GM19351 (cell line): ENCODE results near the gene CCN6.
"Not testable (repeated sequence)": the region's sequence is repeated elsewhere in the genome, so short reads cannot be mapped to it uniquely, and the experiment has no call there.

Experiments used
- ATAC-seq: cut with Tn5 transposase; IDR thresholded peaks from one replicate; pipeline ENCODE4 v1.9.1; 2021; ENCODE audit warnings: mild to moderate bottlenecking, moderate library complexity; ENCODE audit not compliant: unreplicated experiment

Gene CCN6

DNA sequence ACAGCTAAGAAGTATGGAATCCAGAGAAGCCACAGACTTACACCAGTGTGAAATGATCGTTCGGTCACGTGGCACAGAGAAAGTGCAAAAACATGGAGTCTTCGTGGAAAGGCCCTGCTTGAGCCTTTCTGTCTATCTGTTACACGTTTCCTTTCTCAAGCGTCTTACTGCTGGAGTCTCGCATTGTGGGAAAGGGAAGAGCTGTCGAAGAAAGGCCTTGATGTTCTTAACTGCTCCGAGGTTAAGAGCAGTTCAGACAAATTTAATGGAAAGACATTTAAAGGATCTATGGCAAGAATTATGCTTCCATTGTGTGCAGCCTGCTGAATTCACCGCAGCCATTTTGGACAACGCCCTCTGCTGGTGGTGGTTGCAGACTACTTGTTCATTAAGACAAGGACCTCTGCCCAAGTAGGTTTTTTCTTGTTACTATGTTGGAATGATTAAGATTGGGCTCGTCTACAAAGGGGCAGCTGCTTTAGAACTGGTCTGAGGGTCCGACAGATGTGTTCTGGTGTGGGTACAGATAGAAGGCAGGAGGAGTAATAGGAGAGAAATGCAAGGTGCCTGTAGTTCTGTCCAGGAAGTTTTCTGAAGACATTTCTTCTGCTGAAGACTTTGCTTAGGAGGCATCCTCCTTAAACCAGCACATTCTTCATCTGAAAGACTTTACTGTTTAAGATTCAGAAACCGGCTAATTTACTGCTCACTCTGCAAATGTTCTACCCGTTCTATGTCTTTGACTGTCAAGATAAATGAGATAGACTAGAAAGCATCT lies 24.7 kb upstream of the CCN6 start:
- peak; percentile 60 for ATAC-seq

DNA sequence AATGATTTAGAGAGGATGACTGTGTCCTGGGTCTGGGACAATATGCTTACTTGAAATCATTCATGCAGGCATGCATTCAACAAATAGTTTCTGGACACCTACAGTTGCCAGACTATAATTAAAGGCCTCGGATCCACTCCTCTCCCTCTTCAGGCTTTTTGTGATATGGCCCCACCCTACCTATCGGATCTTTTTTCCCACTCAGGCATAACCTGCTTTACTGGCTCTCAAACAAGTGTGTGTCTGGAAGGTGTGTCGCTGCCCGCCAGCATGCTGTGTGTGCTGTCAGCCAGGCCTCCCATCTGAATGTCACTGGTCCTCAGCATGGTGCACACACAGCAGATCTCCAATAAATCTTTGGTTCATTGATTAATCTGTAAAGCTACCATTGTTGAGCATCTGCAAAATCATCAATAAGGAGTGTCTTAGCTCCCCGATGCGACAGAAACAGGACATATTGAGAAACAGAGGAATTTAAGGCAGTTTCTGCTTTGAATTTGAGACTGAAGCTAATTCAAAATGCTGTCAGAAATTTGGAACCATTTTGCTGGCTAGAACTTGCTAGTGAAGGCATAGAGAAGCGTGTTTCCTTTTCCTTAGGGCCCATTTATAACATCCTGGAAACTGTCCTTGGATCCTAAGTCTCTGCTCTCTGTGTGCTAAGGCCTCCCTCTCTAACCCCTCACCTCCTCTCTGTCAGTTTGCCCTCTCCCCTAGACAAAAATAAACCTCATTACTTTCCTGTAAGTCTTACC lies 23.5 kb upstream of the CCN6 start:
- no peak for ATAC-seq

DNA sequence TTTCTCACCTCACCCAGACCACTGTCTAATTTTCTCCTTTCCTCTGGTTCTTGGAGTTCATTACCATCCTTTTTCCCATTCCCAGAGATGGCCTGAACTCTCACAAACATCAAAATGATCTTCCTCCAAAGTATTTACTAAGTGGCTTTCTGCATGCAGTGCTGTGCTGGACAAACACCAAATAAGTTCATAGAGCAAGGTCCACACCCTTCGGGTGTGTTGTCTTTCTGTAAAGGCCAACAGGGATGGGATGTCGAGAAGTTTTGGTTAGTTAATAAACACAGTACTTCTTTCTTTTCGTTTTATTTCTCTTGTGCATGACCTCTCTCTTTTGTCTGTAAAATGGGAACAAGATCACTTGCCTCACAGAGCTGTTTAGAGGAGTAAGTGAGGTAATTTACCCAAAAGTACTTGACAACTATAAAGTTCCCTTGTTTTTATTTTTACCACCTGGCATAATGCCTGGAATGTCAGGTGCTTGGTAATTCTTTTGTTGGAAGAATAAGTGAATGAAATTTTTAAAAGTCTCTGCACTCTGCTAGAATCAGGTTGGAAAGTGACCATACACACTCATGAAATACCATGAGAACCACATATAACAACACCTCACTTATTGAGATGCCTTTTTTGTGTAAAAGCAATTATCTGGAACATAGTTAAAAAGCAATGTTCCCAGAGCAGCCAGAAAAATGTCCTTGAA lies 22.8 kb upstream of the CCN6 start:
- no peak for ATAC-seq

DNA sequence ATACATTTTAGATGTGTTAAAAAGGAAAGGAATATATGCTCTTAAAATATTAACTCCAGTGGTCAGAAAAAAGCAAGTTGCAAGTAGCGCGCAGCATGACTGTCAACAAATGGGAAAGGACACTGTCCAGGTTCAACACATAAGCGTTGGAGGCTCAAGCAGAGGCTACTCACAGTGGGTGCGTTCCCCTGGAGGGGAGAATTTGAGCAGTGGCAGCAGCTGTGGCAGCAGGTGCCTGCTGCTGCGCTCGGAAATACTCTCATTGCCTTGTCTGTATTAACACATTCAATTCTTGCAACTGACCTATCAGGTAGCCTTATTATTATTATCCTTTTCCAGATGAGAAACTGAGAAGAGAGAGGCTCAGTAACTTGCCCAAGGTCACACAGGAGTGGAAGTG lies 21.9 kb upstream of the CCN6 start:
- ATAC-seq, result no peak

DNA sequence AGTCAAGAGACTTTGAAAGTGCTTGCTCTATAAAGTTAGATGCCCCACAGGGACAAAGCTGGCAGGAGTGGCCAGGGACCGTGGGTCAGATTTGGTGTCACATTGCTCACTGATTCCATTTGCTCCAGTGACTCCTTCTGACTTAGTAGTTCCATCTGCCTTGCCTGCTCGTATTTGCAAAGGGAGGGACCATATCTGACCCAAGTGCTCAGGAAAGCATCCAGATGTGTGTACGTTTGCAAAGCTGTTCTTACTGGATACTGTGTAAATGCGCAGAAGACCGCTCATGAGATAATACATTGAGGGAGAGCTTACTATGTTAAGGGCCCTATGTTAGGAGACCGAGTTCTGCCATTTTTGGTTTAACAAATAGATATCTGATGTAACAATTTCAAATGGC lies 21.2 kb upstream of the CCN6 start:
- no peak for ATAC-seq

DNA sequence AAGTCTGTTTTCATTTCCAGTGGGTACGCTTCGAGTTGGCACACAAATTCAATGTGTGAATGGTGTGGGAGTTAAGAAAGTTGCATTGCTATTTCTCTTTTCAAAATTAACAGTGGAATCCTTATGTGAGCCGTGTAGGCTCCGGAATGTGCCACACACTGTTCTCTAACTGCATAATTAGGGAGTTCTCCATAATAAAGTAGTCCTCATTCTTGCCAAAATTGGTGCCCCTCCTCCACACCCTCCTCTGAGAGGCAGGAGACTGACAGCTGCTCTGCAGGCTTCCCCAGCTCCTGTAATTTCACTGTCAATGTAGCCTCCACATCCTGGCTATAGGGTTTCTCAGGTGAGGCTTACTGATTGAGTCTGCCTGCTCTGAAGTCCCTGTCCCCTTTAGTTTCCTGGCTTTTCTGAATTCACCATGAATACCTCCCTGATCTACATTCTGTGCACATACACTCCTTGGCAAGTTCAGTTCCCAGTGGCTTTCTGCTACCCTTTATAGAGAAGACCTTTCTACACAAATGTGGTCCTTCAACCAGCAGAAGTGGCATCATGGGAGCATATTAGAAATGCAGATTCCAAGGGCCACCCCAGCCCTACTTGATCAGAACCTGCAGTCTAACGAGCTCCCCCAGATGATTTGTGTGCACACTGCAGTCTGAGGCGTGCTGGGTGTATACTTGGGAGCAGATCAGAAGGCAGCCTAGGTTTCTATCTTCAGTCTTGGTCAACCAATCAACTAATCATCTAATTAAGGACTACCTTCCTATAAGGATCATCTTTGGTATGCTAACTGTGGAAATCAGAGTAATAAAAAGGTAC lies 19.9 kb upstream of the CCN6 start:
- ATAC-seq, result no peak

DNA sequence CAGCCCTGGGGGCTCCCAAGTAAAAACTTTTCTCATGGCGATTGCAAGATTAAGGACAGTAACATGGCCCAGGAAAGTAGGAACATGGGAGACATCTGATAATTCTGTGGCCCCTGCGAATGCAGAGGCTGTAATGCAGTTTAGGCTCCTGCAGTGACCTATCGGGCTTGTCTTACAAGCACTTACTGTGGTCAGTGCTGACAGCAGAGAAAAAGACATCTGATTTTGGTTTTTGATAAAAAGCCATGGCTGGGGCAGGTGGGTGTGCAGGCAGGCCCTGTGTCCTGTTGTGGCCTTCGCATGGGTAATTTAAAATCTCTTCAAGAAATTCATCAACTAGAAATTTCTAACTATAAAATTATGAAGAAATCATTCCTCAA lies 19.3 kb upstream of the CCN6 start:
- no peak for ATAC-seq

DNA sequence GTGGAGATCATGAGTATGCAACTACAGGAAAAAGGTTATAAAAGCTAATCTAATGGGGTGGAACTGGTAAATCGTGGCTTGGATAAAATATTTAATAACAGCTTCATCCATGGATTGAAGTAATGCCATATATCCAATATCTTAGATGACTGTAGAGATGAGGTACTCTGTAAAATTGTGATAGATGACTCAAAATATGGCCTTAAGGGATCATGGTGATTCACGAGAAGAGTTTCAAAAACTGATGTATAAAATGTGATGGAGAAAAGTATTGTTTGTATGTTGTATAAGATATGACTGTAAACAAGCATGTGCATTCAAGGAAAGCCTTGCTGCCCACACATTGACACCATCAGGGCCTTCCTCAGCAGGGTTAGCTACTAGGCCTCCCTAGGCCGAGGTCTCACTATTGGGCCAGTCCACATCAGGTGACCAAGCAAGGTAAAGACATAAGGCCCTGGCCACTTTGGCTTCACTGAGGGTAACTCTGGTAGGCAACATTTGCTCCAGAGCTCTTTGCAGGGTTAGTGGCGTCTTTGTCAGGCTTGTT lies 17.7 kb upstream of the CCN6 start:
- no peak for ATAC-seq

DNA sequence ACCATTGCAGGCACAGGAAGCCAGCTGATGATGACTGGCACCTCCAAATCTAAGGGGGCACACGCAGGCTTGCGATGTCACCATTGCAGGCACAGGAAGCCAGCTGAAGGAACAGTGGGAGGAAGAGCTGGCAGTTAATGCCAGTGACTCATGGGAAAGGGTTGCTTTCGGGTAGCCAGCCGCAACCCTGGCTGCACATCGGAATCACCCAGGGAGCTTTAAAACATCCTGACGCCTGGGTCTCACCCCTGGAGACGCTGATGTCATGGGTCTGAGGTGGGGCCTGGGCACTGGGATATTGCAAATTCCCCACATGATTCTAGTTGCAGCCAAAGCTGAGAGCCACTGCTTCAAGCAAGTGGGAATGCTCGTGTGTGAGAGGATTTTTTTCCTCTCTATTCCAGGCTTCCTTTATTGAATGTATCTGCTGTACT lies 16.1 kb upstream of the CCN6 start:
- no peak for ATAC-seq

DNA sequence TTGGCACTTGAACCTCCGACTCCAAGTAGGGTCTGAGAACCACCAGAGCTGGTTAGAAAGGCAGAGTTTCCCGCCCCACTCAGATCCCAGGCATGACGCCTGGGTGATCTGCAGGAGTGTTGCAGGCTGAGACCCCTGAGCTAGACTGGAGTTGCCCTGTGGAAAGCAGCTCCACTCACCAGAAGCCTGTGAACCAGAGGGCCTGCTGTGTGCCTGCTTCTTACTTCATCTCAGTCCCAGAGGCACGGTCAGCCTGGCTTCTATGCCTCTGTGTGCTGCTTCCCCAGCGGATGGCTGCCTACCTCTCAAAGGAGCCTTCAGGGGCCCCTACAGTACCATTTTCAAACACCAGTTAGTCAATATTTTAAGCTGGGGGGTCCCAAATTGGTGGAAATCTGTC lies 15.6 kb upstream of the CCN6 start:
- ATAC-seq, result no peak

DNA sequence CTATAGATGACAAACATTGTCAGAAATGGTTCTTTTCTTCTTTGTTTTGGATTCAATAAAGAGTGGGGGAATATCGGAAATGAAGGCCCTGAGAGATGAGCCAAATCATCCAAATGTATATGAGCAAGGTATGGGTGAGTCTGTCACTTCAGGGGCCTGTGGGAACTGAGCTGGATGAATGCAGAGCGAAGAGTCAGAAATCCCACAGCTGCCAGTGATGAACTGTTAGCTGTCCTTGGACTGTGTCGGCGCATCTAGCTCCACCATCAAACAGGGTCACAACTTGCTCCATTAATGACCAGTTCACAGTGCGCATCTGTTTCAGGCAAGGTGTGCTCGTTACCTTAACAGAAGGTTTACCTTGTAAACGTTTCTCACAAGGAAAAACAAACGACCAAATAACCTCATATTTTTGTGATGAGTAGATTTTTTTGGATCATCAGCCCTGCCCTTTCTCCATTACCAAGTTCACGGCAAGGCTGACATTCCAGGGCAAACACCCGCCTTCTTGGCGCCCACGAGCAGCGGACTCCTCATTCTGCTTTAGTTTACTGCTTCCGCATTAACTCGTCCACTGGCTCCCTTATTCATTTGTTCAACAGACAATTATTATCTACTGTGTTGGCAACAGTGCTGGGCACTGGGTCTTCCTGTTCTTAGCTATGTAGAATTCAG lies 15.0 kb upstream of the CCN6 start:
- ATAC-seq, result no peak

DNA sequence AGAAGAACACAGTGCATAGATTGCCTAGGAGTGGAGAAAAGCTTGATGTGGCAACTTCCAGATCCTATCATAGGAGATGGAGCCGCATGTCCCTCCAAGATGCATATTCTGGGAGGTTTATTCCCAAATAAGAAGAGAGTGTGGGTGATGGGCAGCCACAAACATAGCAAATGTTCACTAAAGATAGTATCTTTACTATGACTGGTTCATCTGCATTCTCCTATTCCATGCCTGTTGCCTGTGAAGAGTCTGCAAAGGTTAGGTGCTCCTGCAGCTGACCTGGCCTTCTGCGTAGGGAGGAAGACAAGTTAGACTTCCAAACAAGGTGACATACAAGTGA lies 14.5 kb upstream of the CCN6 start:
- no peak for ATAC-seq

DNA sequence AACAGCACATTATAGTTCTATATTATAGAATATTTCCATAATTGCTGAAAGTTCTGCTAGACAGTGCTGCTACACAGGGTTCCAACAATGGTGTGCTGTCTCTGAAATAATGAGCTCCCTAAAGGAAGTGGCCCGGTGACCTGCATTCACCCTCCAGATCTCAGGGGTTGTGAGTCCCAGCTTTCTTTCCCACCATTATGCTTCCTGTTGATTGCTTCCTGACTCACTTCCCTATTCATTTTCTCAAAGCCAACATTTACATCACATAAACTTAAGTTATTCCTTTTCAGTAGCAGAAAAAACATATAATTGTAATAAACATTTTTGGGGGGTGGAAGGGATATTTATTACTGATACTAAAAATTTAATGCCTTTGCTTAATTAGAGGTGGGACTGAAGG lies 12.9 kb upstream of the CCN6 start:
- ATAC-seq, result no peak

DNA sequence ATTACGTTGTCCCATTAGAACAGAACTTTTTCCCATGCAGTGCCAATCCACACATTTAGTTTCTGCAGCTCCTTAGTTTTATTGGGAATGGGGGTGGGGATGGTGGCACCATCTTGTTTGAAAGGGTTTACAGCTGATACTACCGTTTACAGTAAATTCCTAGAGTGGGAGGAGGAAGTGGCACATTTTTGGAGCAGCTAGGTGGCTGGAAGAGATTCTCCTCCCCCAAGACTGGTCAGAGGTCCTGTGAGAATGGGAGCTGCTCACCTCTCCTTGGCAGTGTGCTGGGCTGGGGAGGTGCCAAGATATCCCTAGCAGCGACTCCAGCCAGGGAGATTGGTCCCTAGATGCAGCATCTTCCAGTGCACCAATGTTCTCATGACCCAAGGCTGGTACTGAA lies 12.4 kb upstream of the CCN6 start:
- no peak for ATAC-seq

DNA sequence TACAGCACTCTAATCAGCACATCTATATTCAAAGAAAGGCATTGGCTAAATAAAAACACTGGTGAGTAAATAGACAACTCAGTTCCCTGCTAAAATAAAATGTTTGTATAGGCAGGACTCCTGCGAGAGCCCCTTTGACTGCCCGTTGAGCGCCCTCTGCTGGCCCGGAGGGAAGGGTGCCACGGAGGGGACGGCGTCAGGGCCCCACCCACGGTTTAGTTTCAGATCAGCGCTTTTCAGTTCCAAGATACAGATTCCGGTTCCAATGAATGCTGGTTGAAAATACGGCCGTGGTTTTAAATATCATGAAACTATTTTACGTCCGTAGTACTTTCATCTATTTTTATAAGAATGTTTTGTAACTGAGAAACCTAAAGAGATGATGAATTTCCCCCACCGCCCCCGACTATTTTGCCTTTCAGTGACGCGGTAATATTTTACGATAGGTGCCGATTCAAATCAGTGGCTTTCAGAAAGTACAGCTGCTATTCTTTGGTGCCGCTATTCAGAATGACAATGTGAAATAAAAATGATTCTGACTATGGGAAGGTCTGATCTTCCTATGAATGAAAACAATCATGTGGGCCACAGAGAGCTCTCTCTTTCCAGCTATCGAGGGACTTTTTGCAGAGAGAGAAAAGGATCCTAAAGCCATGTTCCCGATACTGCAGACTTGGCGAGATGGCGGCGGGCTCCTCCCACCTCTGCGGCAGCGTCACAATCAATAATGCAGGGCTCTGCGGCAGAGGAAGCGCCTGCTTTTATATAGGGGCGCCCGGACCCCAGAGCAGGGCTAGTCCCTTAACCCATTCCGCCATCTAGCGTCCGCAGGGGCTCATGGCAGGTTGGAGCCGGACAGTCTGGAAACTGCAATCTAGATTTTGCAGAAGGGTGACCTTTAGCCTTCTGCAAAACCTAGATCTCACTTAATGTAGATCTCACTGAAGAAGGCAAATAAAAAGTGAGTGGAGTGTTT lies 10.6 kb upstream of the CCN6 start:
- peak; percentile 90 for ATAC-seq

DNA sequence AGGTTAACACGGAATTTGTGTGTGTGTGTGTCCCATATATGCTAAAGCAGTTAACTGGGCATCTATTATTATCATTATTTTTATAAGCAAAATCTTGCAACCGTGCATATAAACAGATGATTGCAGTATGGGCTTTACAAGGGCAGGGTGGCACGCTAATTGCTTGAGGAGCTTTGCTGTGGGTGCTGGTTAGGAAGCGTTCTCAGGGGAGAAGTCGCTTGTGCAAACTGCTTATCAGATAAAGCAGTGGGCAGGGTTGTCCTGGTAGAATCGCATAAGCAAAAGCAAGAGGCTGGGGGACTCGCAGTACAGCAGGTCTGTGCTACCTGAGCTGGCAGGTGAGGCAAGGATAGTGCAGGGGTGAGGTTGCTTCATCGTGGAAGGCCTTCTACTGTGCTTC lies 9.7 kb upstream of the CCN6 start:
- no peak for ATAC-seq

DNA sequence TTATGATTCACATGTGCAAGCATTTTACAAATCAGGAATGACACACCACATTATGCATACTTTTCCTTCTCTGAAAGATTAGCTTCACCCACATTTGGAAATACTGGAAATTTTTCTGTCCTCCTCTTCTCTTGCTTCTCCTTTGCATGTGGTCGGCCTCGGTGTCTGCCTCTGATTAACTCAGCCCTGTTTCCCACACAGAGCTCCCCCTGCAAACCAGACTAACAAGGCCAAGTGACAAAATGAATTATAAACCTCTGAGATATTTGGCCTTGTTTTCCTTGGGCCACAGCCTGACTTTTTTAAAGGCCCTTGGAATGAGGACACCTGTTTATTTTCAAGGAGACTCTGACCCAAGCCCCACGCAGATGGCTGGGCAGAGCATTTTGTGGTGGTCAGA lies 9.0 kb upstream of the CCN6 start:
- no peak for ATAC-seq

DNA sequence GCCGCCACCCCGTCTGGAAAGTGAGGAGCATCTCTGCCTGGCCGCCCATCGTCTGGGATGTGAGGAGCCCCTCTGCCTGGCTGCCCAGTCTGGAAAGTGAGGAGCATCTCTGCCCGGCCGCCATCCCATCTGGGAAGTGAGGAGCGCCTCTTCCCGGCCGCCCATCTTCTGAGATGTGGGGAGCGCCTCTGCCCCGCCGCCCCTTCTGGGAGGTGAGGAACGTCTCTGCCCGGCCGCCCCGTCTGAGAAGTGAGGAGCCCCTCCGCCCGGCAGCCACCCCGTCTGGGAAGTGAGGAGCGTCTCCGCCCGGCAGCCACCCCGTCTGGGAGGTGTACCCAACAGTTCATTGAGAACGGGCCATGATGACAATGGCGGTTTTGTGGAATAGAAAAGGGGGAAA lies 6.4 kb upstream of the CCN6 start:
- not testable (repeated sequence) for ATAC-seq
